Renal pelvis (tissue), 4 donors: Measurements from ENCODE around the gene SLC24A1. TPM values are rescaled to one million over a fixed set of nuclear protein-coding genes. Genes with fewer than 3 reads are reported as not detected.
"Not testable (repeated sequence)": the region's sequence is repeated elsewhere in the genome, so short reads cannot be mapped to it uniquely, and the experiment has no call there.

ENCODE experiments used
- DNase-seq: peaks from one replicate; pipeline ENCODE4 v3.0.0-alpha.2; 2013
- polyA plus RNA-seq, 3 donors: library from polyadenylated mRNA; unstranded; fragments of 120-200 nt; gene quantifications; one replicate each; pipeline ENCODE4 v1.2.1, GENCODE V29; 2013; ENCODE audit not compliant: insufficient read length in 3 of 3

The SLC24A1 gene
- polyA plus RNA-seq, 3 donors = 20.3 to 28.3 (median 23.7) TPM

DNA sequence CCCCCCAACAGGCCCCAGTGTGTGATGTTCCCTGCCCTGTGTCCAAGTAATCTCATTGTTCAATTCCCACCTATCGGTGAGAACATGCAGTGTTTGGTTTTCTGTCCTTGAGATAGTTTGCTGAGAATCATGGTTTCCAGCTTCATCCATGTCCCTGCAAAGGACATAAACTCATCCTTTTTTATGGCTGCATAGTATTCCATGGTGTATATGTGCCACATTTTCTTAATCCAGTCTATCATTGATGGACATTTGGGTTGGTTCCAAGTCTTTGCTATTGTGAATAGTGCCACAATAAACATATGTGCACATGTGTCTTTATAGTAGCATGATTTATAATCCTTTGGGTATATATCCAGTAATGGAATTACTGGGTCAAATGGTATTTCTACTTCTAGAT, 5.9 kb upstream of the SLC24A1 start:
- DNase-seq = not testable (repeated sequence)

DNA sequence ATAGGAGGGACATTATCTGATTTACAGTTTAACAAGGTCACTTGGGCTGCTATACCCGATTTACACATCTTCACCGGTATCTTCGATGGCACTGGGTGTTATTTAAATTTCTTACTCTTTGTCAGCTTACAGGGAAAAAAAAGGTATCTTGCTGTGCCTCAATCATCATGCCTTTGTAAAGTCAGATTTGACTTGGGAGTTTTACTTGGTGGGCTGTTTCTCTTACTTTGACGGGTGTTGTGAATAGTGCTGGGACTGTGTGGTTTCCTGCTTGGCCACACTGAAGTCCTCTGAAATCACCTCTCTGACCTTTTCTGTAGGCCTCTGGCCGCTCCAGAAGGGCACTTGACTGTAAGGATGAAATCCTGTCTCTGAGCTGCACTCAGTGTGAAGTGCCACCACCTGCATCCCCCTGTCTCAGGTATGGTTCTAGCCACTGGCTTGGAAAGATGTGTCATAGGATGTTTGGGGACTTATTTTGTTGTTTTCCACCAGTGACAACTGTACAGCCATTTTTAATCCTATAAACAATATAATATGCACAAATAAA, 3.1 kb upstream of the SLC24A1 start:
- no peak for DNase-seq

DNA sequence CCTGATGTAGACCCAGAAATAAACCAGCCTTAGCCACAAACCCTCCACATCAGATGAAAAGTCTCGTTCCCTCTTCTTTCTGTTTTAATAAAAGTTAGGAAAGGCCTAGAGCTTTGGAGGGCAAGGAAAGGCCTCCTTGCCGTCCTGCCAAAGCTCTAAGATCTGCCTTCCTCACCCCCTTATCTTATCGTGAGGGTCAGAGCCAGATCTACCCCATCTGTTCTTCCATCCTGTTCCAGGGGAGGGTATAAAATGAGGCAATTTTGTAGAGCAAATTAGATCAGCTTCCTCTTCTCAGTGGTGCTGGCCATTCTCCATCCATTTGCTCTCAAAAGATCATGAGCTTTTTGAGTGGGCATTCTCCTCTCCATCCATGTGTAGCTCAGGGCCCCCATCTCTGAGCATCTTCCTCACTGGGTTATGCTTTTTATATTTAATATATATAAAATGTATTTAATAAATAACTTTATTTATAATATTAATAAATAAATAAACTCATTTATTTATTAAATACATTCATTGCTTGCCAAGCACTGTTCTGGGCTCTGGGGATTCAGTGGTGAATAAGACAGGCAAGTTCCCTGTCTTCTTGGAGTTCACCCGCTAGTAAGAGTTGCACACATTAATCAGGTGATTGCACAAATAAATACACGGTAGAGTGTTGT, 2.0 kb upstream of the SLC24A1 start:
- no peak for DNase-seq

DNA sequence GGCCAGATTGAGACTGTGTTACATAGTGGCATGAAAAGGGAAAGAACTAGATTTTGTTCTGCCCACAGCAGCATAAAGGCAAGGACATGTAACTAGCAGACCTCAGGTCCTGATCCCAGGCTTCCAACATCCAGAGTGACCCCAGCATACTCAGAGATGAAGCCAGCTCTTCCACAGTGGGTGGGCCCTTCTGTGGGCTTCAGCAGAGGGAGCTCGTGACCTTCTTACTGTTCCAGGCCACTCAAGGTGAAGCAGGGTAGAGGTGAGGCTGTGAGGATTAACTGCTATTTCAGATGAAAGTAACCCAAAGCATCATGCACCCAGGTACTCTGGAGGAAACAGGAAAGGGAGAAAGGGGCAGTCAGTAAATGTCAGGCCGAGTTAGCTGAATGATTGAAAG, 905 bp upstream of the SLC24A1 start:
- no peak for DNase-seq

DNA sequence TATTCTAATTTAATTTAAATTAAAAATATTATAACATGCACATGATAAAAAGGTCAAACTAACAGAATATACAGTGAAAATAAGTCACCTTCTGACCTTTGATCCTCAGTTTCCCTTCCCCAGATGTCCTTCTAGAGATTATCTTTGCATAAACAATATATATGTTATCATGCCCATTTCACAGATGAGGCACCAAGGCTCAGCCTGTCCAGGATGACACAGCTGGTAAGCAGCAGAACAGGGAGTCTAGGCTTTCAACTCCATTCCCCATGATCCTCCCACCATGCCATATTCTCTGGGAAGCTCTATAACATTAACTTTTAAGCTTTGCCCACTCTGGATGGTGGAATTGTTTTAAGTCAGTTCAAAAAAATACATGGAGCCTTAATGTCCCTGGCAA, 1.4 kb downstream of the SLC24A1 start:
- no peak for DNase-seq

DNA sequence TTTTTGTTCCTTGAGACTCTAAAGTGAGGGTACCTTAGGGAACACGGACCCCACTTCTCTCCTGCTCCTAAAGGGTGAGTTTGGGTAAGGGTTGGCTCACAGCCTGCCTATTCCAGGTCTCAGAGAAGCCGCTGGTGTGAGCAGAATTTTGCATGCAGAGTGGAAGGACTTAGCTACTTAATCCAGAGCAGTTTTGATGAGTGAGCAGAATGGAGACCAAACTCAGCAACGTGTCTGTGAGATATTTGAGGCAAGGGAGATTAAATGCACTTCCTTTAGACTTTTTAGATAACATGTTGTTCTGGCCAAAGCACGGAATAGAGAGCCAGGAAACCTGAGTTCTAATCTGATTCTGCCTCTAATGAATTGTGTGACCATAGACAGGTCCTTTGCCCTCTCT, 5.1 kb downstream of the SLC24A1 start:
- no peak for DNase-seq

DNA sequence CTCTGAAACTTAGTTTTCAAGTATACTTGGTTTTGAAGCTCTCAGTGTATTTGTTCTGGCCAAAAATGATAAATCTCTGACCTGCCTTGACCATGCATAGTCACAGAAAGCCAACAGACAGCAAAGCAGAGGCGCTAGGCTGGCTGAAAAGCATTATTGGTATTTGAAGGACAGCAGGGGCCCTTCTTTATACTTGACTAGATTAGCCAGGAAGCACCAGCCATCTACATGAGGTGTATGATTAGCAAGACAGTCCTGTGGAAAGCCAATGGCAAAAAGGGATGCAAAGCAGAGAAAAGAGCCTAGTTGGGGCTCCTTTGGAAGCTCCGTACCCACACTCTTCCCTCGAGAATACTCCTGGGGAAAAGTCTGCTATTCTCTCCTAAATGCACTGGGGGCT, 7.8 kb downstream of the SLC24A1 start:
- no peak for DNase-seq

DNA sequence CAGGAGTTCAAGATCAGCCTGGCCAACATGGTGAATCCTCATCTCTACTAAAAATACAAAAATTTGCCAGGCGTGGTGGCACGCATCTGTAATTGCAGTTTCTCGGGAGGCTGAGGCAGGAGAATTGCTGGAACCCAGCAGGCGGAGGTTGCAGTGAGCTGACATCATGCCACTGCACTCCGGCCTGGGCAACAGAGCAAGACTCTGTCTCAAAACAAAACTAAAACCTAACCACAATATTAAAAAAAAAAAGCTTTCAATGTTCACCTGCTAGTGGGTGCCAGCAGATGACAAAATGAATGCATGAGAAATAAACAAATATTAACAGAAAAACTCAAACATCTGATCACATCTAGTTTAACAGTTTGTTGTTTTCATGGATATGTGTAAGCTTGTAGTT, 9.0 kb downstream of the SLC24A1 start:
- DNase-seq = no peak

DNA sequence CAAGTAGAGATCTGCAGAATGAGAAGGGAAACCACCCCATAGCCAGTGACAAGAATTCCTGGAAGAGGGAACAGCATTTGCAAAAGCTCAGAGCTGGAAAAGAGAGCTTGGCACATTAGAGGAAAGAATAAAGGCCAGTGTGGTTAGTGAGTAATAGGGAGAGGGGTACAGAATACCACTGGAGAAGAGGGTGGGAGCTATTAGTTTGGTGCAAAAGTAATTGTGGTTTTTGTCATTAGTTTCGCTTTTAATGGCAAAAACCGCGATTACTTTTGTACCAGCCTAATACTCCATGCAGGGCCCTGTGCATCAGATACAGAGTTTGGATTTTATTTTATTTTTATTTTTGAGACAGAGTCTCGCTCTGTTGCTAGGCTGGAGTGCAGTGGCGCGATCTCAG, 9.8 kb downstream of the SLC24A1 start:
- DNase-seq = no peak

DNA sequence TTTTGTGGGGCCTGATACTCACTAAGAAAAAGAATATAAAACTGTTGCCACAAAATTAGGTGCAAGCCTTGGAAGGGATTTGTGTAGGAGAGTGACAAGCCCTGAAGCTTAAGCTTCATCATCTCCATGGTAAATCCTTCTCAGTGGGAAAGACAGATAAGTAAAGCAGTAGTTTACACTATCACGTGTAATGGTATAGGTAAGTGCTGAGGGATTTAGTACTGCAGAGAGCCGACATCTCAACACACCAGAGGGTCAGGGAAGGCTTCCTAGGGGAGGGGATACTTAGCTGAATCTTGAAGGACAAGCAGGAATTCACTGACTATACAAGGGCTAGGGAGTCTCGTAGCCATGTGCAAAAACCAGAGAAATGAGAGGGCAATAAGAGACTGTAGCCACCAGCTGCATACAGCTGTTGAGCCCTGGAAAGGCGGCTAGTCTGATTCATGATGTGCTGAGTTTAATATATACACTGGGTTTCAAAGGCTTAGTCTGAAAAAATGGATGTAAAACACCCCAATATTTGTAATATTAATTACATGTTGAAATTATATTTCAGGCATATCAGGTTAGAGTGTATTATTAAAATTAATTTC, 11.1 kb downstream of the SLC24A1 start:
- DNase-seq = peak; percentile 31

DNA sequence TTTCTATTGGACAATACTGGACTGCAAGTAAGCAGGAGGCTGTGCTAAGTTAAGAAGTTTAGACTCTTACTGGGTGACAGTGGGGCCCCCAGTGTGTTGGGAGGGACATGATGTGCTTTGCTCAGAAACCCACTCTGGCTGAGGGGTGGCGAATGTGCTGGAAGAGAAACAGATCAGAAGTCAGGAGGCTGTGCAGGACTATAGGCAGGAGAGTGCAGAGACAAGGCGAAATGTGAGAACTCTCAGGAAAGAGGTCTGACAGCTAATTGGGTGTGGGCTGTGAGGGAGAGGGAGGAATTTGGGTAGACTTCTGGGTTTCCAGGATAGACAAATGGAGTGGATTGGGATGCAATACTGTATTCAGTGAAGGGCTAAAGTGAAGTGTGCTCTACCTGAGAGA, 12.0 kb downstream of the SLC24A1 start:
- no peak for DNase-seq

DNA sequence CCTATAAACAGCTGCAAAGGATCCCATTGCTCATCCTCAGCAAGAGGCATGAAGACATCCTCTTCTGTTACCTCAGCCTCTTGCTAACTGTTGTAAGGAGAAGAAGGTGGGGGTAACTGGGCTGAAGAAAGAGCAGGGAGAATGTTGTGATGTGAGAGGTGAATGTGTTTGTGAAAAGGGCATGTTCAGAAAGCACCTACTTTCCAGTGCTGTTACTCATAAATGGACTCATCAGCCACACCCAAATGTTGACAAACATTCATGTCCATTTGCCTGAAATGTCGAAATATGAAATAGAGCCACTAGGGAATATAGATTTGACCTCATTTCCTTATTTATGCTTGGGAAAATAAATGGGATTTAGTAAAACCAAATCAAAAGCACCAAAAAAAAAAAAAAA, 12.6 kb downstream of the SLC24A1 start:
- no peak for DNase-seq

DNA sequence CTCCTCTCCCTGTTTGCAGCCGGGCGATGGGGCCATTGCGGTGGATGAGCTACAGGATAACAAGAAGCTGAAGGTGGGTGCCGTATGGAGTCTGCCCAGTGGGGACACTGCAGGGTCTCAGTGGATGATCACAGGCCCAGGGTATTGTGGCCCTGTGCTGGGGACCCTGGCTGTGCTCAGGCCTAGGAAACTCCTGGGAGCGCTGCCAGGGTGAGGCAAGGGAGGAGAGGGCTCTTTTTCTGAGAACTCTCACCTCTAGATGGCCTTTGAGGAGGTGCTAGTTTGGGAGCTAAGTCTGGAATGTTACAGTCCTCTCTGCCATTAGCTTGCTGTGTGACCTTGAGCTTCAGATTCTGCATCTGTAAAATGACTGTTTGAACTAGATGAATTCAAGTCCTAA, 16.4 kb downstream of the SLC24A1 start:
- no peak for DNase-seq

DNA sequence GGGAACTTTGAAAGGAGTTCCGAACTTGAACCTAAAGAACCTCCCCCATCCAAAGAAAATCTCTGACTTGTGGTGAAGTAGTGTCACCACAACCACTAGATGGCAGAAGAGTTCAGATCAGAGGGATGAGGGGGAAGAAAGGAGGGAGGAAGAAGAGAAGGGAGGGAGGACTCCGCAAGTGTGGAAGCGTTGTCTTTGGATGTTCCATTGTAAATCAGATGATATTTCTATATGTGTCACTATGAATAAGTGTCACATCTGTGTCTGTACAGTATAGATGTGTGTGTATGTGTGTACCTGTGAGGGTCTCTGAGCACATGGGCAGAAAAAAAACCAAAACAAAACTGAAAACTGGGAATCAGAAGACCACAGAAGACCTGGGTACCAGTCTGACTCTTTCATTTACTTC, 16.9 kb downstream of the SLC24A1 start:
- DNase-seq = peak; percentile 78

DNA sequence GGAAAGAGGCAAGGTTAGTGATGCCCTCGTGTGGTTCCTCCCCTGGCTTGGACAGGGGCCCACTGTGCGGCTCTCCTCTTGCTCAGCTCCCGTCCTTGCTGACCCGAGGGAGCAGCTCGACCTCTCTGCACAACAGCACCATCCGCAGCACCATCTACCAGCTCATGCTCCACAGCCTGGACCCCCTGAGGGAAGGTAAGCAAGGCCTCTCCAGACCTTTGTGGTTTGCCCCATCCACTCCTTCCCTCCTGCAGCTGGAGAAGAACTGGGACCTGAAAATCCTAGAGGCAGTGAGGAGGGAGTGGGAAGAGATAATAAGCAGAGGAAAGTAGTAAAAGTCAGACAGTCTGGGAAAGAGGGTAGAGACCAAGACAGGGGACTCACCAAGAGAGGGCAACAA, 17.8 kb downstream of the SLC24A1 start:
- no peak for DNase-seq

DNA sequence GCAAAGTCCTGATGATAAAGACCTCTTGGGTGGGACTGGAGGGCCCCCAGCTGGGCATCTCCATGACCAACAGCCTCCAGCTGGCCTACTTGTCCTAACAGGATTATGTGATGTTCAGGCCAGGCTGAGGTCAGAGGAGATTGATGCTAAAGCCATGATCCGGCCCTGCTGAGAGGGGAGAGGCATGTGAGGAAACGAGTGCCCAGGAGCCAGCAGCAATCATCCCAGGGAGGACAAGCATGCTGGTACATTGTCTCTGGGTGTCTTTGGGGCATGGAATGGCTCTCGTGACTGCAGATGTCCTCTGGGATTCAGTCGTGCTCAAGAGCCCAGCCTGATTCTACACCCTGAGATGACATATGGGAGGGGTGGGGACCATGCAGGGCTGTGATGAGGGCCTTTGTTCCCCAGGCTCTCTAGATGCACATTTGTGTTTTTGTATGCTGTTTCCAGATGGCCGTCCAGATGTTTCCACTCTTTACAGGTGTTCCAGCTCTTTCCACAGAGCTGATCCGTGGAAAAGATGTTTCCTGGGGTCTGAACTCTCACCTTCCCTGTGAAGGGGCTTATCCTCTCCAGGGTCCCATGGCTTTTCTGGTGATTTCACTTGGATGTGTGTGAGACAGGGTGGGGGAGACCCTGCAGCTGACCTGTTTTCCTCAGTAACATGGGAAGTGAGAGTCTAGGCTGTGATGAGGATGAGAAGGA, 20.2 kb downstream of the SLC24A1 start:
- DNase-seq = no peak

DNA sequence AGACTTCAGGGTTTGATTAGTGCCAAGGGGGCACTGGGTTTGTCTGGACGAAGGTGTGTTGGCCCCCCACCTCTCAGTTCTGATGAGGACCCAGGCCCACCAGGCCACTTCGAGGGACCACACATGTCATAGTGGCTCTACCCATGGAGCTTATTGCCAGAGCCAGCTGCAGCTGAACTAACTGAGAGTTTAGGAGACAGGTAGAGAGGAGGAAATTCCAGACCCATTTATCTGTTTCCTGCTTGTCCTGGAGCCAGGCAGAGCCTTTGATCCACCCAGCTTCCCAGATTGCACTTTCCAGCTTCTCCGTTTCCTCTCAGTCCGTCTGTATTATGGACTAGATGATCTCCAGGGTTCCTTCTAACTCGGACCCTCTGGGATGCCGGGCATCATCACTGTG, 20.9 kb downstream of the SLC24A1 start:
- DNase-seq = no peak

DNA sequence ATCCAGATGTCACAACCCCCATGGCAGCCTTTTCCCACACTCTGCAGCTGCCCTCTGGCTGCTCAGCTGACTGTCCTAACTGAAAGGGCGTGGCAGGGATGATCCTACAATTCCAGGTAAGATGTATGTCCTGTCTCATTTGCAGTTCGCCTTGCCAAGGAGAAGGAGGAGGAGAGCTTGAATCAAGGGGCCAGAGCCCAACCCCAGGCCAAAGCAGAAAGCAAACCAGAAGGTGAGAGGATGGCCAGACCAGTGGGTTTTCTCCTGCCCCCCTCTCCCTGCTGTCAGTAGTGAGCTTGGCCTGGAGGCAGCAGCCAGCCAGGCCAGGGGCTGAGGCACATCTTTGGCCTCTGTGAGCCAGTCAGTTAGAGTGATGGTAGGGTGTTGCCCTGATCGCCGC, 22.5 kb downstream of the SLC24A1 start:
- DNase-seq = no peak

DNA sequence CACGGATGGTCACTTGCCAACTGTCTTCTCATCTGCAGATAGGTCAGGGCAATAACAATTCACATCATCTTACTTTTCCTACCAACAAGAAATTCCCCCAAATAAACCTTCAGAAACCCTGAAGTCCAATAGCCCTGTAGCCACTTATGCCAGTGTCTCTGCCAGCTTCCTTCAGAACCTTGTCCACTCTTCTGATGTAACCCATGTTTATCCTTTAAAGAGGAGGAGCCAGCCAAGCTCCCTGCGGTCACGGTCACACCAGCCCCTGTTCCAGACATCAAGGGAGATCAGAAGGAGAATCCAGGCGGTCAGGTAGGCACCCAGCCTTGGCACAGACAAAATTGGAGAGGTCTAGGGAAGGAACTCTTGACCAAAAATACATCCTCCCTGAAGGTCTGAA, 23.7 kb downstream of the SLC24A1 start:
- no peak for DNase-seq

DNA sequence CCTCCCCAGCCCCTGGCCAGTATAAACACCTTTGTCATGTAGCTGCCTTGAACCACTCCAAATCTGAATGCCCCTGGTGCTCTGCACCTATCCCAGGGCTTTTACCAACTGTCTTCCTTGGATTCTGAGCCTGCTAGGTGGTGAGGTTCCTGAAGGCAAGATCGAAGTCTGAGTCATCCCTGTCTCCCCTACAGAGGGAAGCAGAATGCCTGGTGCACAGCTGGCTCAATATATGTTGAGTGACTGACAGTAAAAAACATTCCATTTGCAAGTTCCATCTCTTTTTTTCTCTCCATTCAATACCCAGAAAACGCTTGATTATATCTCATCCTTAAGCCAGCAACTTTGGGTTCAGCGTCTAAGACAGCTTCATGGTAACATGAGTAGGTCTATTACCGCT, 24.7 kb downstream of the SLC24A1 start:
- DNase-seq = no peak

DNA sequence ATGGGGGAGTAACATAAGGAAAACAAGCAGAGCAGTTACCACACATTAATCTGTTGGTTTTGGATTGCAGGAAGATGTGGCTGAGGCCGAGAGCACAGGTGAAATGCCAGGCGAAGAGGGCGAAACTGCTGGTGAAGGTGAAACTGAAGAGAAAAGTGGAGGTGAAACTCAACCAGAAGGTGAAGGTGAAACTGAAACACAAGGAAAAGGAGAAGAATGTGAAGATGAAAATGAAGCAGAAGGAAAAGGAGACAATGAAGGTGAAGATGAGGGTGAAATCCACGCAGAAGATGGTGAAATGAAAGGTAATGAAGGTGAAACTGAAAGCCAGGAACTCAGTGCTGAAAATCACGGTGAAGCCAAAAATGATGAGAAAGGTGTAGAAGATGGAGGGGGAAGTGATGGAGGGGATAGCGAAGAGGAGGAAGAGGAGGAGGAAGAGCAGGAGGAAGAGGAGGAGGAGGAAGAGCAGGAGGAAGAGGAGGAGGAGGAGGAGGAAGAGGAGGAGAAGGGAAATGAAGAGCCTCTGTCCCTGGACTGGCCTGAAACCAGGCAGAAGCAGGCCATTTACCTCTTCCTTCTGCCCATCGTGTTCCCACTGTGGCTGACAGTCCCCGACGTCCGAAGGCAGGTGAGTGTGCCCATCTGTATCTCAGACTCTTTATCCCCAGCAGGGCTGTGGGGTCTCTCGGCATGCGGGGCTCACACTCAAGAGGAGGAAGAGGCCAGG, 28.7 kb downstream of the SLC24A1 start:
- DNase-seq = no peak

DNA sequence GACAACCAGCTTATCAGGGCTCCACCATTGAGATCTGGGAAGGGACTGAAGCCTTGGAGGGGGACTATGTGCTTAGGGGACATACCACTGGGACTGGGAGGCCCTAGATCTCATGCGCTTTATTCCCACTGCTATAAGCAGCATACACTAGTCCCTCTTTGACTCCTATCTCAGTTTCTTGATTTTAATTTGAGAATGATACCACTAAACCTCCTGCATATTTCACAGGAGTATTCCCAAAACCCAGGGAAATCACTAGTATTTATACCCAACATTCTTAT, 29.2 kb downstream of the SLC24A1 start:
- no peak for DNase-seq
